ENCODE measurements around the gene ZNF275. TPM values are rescaled to one million over a fixed set of nuclear protein-coding genes. Genes with fewer than 3 reads are reported as not detected.
"Not testable (repeated sequence)": the region's sequence is repeated elsewhere in the genome, so short reads cannot be mapped to it uniquely, and the experiment has no call there.

The ZNF275 gene
- total RNA-seq, 1 experiment from 2014 or later = 14.0 TPM

- DNase-seq (ENCODE audit: low read depth) = no peak
These were observed 23.9 kb downstream of the ZNF275 start for GRCh38 chrX:153357877-153358276.

- no peak for DNase-seq (ENCODE audit: low read depth)
These were observed 27.9 kb downstream of the ZNF275 start for GRCh38 chrX:153361781-153362397.

DNA sequence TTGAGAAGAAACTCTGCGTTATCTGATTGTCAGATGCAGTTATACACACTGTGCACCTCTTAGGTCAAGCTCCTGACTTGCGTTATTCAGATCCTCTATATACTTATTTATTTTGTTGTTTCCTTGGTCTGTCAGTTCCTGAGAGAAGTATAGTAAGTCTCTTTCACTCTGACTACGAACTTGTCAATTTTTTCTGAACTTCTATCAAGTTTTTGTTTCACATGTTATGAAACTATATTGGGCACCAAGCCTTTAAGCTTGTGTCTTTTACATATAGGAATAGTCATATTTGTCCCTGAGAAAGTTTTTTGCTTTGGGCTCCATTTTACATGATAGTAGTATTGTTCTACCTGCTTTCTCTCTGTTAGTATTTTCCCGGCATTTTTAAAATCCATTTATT is 31.7 kb downstream of the ZNF275 start:
- no peak for DNase-seq (ENCODE audit: low read depth)

DNA sequence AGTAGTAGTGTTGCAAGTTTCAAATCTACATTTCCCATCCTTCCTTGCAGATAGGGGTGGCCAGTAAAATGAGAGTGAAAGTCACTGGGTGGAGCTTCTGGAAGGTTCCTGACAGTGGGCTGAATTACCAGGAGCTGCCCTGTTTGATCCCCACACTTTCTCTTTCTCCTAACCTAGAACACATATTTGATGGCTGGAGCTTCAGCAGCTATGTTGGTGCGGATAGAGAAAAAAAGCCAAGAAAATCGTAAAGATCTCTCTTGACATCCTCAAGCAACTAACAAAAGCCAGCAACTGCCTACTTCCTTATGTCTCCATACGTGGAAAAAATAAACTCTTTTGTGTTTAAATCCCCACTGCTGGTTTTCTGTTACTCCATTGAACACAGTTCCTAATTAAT is 32.2 kb downstream of the ZNF275 start:
- no peak for DNase-seq (ENCODE audit: low read depth)

GRCh38 chrX:153366878-153367538 is 33.1 kb downstream of the ZNF275 start:
- DNase-seq (ENCODE audit: low read depth) = no peak

DNA sequence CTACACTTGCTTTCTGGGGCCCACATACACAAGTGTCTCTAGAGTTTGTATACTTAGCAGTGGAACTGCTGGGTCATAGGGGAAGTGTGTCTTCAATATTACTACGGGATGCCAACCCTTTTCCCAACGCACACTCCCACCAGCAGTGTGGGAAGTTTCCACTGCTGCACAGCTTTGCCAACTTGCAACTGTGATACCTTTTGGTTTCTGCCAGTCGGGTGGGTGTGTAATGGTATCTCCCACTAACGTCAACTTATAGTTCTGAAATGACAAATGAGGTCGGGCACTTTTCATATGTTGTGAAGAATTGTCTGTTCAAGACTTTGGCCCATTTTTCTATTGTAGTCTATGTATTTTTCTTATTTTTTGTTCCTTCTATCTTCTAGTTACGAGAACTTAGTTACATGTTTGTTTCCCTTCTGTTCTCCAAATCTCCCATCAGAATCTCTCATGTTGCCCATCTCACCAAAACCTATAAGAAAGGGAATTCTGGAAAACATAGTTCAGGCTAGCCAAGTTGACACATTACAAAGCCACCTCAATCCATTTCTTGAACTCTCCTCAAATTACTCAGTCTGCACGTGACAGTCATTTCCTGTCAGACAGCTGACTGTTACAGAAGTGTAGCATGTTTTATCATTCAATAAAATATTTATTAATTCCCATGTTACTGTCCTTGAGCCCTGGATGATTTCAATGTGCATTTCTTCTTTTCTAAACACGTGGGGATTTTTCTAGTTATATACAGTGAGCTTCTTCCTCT is 36.5 kb downstream of the ZNF275 start:
- DNase-seq (ENCODE audit: low read depth) = peak; percentile 21

- peak; percentile 25 for DNase-seq (ENCODE audit: low read depth)
These were observed 37.3 kb downstream of the ZNF275 start for GRCh38 chrX:153371256-153371655.

DNA sequence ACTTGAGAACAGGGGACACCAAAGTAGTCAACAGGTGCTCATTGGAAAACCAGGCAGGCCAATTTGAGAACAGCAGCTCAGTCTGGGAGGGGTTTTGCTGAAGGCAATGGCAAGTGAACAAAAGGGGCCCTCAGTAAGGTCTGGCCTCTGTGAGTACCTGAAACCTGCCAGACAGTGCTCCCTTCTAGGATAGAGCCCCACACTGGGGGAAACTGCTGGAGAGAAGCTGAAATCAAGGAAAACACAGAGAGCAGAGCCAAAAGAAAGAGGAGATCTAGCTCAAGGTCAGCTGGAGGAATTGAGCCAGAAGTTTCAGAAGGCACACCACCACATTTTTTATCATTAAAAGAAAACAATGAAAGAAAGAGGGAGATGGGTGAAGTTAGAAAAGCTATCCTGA is 39.0 kb downstream of the ZNF275 start:
- DNase-seq (ENCODE audit: low read depth) = no peak

GRCh38 chrX:153374426-153374825 is 40.5 kb downstream of the ZNF275 start:
- DNase-seq (ENCODE audit: low read depth) = no peak

DNA sequence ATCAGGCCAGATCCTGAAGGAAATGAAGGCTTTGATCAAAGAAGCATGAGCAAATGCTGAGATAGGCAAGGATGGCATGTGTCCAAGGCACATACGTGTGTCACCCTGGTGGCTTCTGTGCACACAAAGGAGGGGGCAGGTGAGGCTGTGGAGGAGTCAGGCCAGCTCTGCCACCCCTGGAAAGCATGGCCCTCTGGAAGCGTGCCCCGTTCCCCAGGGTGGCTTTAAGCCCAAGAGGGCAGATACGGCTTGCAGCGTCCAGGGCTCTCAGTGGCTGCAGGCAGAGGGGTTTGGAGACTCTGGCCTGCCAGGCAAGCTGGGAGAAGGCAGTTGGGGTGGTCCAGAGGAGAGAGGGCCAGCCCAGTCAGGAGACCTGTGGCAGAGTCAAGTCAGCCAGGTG is 41.6 kb downstream of the ZNF275 start:
- DNase-seq (ENCODE audit: low read depth) = no peak

- no peak for DNase-seq (ENCODE audit: low read depth)
These were observed 43.8 kb downstream of the ZNF275 start for GRCh38 chrX:153377727-153378126.

GRCh38 chrX:153378607-153379006 is 44.7 kb downstream of the ZNF275 start:
- DNase-seq (ENCODE audit: low read depth) = no peak

DNA sequence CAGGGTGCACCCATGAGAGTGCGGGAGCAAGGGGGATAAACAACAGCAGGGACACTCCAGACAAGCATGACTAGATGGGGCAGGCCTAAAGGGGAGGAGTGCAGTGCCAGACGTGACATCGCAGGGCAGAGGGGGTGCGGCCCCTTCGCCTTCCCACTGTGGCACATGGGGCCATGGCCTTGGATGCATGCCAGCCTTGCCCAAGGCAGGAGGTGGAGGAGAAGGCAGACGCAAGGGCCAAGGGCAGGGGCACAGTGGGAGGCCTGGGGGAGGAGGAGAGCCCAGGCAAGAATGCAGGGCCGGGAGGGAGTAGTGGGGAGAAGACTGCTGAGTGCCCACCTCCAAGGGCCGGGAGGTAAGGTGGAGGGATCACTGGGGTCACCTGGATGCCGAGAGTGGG is 45.6 kb downstream of the ZNF275 start:
- DNase-seq (ENCODE audit: low read depth) = no peak

DNA sequence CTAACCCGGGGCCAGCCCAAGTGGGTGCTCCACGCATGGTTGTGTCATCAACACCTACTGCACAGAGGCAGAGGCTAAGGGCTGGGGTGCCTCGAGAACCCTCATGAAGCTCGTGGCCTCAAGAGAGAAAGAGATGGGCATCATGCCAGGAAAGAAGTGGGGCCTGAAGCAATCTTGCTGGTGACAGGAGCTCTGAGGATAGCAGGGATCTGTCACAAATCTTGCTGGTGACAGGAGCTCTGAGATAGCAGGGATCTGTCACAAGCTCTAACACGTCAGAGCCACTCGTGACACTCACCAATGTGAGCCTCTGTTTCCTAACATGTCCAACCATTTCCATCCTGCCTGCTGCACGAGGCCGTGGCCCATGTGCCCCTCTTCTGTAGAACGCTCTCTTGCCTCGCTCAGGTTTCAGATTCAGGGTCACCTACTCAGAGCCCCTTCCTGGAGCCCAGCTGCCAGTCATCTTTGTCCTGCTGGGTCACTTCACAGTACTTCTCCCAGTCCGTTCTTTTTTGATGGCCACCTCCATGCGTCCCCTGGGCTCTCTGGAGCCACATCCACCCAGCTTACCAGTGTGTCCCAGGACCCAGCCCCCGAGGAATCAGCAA is 46.1 kb downstream of the ZNF275 start:
- DNase-seq (ENCODE audit: low read depth) = no peak

DNA sequence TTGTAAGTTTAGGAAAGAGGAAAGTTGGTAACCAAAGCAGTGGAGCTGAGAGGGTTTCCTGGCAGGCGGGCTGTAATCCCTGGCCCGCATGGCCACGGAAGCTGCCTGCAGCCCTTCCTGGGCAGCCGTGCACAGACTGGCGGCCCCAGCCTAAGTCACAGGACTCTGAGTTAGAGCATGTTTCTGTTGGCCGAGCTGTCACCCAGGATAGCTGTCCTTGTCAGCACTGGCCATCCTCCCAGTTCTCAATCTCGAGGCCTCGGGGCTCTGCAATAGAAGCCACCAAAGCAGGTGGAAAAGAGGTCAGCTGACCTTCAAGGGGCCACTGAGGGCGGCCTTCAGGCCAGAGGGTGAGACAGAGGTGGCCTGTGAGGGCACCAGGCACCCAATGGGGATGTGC is 46.7 kb downstream of the ZNF275 start:
- no peak for DNase-seq (ENCODE audit: low read depth)

- peak; percentile 83 for DNase-seq (ENCODE audit: low read depth)
These were observed 48.0 kb downstream of the ZNF275 start for GRCh38 chrX:153381684-153382532.

DNA sequence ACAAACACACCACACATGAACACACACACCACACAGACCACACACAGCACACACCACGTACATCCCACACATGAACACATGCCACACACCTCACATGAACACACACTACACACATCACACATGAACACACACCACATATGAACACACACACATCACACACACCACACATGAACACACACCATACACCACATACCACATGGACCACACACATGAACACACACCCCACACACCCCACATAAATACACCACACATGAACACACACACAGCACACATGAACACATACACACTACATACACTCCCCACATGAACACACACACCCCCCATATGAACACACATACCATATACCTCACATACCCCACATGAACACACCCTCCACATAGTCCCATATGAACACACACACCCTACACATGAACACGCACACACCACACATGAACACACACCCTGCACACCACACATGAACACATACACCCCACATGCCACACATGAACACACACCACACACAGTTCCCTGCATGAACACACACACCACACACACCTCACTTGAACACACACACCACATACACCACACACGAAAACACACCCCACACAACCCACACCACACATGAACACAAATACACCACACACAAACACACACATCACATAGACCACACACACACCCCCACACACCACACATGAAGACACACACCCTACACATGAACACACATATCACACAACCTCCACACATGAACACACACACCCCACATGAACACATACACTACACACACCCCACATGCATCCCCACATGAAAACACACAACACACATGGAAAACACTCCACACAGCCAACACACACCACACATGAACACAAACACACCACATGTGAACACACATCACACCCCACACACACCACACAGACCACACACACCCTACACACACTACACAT is 48.9 kb downstream of the ZNF275 start:
- DNase-seq (ENCODE audit: low read depth) = no peak

DNA sequence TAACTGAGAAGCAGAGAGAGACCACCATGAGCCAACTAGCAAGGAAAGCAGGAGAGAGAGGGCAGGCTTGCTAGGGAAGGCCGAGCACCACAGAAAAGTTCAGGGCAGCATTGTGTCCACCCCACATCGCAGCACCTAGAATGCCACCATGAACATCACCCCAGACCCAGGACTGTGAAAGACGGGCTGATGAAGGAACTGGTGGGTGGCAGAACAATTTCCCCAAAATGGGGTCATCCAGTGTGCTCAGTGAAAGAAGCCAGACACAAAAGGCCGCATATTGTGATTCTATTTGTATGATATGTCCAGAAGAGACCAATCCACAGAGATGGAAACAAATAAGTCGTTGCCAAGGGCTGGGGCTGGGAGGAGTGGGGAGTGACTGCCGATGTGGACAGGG is 50.4 kb downstream of the ZNF275 start:
- no peak for DNase-seq (ENCODE audit: low read depth)

DNA sequence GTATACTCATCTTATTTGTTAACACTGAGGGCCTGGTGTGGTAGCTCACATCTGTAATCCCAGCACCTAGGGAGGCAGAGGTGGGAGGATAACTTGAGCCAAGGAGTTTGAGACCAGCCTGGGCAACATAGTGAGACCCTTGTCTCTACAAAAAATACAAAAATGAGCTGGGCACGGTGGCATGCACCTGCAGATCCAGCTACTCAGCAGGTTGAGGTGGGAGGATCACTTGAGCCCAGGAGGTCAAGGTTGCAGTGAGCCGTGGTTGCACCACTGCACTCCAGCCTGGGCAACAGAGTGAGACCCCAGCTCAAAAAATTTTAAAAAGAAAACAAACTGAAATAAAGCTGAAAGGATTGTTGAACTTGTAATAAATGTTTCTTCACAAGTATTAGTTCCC is 51.0 kb downstream of the ZNF275 start:
- DNase-seq (ENCODE audit: low read depth) = not testable (repeated sequence)

DNA sequence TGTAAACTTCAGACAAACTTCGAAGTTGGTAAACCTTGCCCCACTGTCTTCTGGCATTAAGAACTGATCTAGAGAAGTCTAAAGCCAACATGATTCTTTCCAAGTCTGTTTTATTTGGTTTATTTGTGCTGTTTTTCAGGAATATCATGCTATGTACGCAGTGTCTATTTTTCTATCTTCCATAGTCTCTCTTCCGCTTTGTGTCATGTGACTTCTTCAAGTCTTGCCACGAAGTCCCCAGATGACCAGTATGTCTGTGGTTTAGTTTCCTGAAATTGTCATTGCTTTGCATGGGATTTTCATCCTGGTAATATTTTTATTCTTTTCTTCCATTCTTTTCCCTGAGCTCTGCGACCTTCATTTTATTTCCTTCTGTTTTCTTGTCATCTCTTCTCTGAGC is 52.1 kb downstream of the ZNF275 start:
- DNase-seq (ENCODE audit: low read depth) = no peak

GRCh38 chrX:153387345-153387744 is 53.4 kb downstream of the ZNF275 start:
- DNase-seq (ENCODE audit: low read depth) = no peak

All from M059J (cell line).